Stimulated activated CD4-positive, alpha-beta T cell treated with anti-CD3 and anti-CD28 coated beads, Interleukin-4, amount 100 ng/mL, for 24 hours (primary cell): ENCODE data around the gene CNTN5.
"Not testable (repeated sequence)": the region's sequence is repeated elsewhere in the genome, so short reads cannot be mapped to it uniquely, and the experiment has no call there.

Experiments
- DNase-seq: peaks from one replicate; pipeline ENCODE4 v3.0.0-alpha.2; 2020

The CNTN5 gene

DNA sequence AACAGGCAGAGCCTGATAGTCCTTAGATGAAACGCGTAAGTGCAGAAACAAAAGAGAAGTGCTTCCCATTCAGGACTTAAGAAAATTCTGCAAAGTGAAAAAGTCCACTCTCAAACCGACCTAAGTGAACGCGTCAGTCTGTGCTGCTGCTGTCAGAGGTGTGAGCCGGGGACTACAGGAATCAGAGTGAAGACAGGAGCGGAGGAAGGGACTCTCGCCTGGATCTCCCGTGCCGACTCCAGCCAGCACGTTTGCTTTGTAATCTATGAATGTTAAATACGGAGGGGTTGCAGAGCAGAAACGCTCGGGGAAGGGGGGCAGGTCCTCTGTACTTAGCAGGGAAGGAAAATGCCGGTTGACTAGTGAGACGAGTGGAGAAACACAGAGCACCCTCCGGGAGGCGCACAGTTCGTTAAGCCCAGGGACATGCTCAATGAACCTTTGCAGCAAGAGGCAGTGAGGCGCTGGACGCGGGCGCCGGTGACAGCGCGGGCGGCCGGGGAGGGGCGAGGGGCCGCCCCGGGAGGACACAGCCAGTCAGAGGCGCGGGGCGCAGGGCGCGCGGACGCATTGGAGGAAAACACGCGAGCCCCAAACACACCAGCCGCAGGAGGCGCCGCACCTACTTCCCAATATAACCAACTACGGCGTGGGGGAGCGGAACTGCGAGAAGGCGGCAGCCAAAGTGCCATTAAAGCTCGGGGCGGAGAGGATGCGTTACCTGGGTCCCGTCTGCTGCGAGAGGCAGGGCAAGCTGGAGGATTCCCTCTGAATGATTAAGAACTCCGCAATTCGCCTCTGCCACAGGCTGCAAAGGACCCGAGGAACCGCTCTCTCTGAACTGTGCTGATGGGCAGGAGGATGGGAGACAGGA, at the start of gene CNTN5:
Gene CNTN5 (plus strand): TSS at position 598 of the 874 bp plus-strand sequence.
- no peak for DNase-seq

GRCh38 chr11:98979205-98979604, 41.5 kb upstream of the CNTN5 start:
- no peak for DNase-seq

DNA sequence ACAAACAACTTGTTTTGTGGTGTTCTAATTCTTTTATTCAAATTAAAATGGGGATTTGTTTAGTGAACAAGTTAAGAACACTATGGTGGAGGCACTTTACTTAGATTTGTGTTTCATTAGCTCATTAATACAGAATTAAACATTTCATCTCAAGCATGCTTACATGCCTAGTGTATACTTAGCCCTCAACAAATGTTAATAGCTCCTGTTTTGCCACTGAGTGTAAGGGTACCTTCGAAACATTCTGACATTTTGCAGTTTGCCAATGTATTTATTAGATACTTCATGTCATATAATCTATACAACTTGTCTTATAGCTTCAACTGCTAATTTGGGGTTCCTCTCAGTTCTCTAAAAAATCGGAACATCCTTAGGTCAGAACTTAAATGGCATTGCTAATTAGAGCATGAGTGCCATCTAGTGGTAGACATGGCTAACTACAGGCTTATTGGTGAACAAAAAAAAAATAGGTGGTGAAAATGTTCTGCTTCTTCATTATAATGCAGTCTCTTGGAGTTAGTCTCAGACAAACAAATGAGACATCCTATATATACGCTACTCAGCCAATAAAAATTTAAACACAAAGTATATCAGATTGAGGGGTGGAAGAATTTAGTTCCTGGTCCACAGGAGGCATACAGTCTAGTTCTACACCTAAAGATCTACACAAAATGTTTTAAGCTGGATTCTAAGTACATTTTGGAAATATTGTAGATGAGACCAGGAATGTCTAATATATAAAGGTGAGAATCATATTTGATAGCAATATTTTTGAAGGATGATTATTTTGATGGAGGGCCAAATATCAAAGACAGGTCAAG, 4.9 kb upstream of the CNTN5 start:
- DNase-seq, result no peak

DNA sequence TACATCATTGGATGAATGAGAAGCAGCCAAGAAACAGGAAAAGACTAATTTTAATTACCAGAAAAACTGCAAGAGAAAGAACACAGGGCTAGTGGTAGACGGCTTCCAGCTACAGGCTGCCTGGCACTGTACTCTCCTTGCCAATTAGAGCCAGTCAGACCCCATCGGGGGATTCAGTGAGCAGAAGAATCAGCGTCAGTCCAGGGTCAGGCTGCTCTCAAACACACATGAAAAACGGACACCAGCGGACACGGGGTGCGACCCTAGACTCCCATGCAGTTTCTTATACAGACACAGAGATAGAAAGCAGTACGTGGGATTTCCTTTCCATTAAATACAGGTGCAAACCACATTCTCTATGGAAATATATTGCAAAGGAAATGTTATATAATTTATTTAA, 1.1 kb upstream of the CNTN5 start:
- DNase-seq, result no peak

DNA sequence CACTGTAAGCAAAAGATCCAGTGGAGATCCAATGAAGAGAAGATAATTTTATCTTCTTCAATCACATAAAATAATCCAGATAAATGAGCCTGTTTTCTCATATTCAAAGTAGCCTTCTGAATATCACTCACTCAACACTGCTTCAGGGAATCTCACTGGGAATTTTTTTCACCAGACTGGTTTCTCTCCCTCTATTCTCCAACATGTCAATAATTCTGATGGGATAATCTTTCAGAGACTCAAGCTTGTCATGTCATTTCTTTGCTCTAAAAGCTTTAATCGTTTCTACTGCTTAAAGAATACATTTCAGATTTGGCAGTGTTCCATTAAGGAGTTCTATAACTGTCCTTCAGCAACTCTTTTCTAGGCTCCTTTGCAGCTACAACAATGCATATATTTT, 16.3 kb downstream of the CNTN5 start:
- DNase-seq, result no peak

- DNase-seq, result no peak
Observed at GRCh38 chr11:99063331-99063730, 42.6 kb downstream of the CNTN5 start.

- DNase-seq, result no peak
Observed at GRCh38 chr11:99065121-99065520, 44.4 kb downstream of the CNTN5 start.

DNA sequence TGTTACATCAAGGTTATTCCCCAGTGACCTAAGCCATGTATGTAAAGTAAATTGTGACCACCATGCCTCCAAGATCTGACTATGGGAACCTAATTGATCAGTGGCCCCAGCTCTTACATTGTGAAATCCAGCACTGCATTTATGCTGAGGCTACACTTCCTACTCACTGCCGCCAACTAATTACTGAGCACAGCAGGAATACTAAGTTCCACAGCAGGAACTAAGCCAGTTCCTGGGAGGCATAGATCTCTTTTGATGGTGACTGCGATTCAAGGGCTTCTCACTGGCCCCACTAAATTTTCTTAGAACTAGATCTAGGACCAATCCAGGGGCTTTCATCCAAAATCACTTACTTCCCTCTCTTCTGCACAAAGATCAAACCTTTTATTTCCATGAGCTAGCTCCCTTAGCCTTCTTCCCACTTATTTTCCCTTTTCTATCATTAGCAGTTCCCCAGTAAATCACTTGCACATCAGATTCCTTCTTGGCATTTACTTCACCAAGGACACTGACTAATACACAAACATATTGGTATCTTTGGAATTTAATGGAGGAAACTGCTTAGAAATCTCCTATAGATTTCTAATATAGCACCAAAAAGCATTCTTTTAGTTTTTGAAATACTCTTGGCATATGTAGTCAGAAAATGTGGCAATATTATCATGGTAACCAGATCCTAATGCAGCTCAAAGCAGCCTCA, 46.0 kb downstream of the CNTN5 start:
- no peak for DNase-seq

- DNase-seq, result no peak
Observed at GRCh38 chr11:99068832-99069231, 48.1 kb downstream of the CNTN5 start.

DNA sequence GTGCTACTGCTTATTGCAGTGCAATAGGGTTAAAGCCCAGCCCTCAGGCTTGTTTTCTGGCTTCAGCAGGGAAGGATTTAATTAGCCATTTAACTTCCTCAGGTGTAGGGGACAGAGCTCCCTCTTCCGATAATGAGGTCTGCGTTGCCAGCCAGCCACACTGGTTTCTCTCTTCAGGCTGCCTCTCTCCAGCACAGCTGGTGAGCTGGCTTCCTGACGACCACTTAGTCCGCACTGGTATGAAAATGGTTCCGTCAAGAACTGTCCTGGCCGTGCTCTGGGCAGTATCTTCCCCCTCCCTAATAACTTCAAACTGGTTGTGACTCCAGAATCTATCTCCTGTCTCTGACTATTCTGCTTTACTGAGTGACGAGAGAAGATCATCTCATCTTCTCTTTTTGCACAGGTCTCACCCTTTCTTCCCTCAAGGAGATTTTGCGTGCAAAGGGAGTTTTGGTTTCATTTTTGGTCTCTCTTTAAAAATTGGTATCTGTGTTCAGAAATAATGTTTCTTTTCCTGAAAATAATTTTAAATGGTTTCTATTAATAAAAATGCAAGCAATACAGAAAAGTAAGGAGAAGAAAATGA, 49.2 kb downstream of the CNTN5 start:
- DNase-seq, result no peak

DNA sequence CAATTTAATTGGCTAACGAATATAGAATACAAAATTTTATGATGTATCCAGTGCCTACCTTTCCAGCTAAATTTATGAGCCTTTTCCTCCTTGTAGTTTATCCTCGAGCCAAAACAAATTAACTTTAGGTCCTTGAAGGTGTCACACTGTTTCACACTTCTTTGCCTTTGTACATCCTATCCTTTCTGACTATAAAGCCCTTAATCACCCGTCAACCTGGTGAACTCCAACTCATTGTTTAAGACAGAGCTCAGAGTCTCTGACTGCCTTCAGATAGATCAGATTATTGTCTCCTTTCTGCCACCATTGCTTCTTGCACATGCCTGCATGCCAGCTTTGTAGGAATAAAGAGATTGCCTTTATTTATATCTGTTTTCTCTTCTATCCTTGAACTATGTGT, 58.8 kb downstream of the CNTN5 start:
- DNase-seq, result no peak

DNA sequence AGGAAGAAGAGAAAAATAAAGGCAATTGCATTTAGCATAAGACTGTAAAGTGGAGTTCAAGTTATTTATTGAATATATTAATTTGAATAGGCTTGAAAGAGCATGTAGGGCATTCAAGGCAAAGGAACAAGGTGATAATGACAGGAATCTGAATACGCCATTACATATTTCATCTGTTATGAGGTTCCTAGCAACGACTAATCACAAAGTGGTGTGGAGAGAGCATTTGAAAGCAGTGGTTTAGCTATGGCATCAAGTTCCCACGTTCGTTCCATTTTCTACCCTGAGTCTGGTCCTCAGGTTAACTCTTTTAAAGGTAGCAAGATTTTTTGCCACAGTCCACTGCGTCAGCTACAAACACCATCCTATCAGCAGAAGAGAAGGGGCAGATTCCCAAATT, 59.4 kb downstream of the CNTN5 start:
- no peak for DNase-seq

- DNase-seq, result no peak
Observed at GRCh38 chr11:99098258-99098657, 77.5 kb downstream of the CNTN5 start.

DNA sequence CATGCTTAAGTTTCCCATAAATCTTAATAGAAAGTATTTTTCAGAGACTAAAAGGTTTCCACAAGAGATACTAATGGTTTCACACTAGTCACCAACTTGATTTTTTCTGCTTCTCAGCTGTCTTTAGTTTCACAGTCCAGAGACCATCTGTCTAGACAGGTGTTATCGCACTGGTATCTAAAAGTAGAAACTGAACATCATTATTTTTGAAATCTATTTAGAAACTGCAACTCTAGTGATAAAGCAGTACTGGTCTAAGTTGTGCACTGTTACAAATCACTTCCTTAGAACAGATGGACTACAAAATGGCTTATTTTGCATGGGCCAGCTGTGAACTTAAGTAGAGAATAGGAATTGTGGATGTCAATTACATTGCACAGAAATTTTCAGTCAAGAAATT, 78.0 kb downstream of the CNTN5 start:
- no peak for DNase-seq

- no peak for DNase-seq
Observed at GRCh38 chr11:99117603-99118002, 96.9 kb downstream of the CNTN5 start.

GRCh38 chr11:99133862-99134261, 113.1 kb downstream of the CNTN5 start:
- DNase-seq, result not testable (repeated sequence)

DNA sequence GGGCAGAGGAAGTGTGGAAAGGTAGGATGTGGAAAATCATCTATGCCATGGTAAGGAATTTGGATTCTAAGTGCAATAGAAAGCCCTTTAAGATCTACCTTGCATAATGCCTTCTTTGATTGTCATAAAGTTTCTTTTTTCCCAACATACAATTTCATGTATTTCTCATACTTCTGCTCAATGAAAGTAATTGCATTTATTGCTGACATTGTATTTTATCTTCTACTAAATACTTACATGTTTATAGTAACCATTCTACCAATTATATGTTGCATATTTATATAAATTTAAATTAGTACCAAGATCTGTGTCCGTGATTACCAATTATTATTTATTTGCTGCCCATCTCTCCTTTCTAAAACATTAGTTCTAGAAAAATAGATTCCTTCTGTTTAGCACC, 114.8 kb downstream of the CNTN5 start:
- DNase-seq, result no peak

DNA sequence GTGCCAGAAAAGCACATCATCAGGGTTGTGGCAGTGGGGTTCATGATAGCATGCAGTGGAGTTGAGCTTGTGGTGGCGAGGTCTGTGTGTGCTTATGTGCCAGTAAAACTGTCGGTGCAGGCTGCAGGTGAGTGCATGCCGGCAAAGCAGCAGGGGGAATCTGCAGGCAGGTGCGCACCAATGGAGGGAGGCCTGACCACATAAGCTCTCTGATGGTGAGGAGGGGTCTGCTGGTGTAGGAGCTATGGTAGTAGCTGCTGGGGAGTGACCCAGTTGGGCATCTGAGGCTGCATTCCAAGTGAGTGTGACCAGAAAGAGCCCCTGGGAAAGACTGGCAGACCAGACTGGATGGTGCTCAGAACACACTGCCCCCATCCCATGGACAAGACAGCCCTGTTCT, 121.5 kb downstream of the CNTN5 start:
- no peak for DNase-seq

DNA sequence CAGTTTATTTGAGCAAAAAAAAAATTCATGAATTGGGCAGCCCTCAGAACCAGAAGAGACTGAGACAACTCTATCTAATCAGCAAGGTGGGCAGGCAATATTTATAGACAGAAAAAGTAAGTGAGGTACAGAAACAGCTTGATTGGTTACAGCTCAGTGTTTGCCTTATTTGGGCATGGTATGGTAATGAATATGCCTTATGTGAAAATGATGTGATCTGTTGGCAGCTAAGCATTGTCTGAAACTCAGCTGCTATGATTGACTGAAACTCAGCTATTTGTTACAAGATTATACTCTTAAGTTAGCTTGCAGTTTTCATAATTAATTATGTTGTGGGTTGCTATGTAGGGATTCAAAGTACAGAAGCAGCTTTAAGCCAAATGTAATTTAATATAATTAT, 127.6 kb downstream of the CNTN5 start:
- no peak for DNase-seq

DNA sequence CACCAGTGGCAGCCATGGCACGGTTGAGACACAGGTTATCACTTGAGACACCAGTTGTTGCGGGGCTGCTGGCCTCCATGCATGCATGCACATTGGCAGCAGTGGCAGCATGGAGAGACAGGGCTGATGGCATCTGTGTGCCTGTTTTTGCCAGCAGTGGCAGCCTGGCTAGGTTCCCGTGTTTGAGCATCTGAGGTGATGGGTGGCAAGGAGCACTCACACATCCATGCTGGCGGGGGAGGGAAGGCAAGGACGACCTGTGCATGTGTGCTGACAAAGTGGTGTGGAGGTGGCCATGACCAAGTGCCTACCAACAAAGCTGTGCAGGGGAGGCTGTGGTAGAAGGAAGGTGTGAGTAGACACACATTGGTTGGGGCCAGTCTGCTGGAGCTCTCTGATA, 133.5 kb downstream of the CNTN5 start:
- DNase-seq, result no peak

- no peak for DNase-seq
Observed at GRCh38 chr11:99160447-99160846, 139.7 kb downstream of the CNTN5 start.

GRCh38 chr11:99162819-99163218, 142.1 kb downstream of the CNTN5 start:
- DNase-seq, result no peak

GRCh38 chr11:99170591-99170990, 149.8 kb downstream of the CNTN5 start:
- no peak for DNase-seq
